Measurements from ENCODE around the gene MPRIP. TPM values are rescaled to one million over a fixed set of nuclear protein-coding genes. Genes with fewer than 3 reads are reported as not detected.
A peak's percentile ranks its signal among the peaks of the same experiment; 100 is the strongest.
"Not testable (repeated sequence)": the region's sequence is repeated elsewhere in the genome, so short reads cannot be mapped to it uniquely, and the experiment has no call there.

Gene MPRIP
- total RNA-seq, 1 donor from 2014 or later: 293 TPM

DNA sequence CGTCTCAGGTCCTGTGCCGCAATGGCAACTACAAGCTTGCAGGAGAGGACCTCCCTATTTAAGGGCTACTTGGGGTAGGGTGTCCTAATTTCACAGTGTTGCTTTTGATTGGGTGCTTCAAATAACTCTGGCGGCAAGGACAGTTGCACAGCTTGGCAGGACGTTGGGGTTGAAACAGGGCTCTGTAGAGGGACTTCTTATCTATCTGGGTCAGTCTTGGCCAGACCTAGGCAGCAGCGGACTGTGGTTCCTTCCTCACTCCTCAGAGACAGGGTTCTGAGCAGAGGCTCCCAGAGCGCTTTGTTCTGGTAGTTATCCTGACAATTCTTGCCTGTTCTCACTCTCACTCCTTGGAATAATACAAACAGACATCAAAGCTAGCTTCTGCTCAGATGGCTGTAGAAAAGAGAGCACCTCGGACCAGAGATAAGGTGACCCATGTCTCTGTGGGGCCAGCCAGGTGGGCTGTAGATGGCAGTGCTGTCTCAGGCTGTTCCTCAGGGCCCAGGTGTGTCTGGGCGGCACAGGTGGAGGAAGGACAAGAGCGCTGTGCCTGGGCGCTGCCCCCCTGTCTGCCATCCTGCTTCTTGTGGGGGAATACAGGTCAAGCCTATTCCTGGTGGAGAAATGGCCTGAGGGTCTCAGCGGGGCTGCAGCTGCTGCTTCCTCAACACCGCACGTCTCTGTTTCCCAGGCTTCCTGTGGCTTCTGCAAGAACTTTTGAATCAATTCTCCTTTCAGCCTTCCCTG lies 102.8 kb downstream of the MPRIP start:
- DNase-seq (ENCODE audit: low spot score): no peak

DNA sequence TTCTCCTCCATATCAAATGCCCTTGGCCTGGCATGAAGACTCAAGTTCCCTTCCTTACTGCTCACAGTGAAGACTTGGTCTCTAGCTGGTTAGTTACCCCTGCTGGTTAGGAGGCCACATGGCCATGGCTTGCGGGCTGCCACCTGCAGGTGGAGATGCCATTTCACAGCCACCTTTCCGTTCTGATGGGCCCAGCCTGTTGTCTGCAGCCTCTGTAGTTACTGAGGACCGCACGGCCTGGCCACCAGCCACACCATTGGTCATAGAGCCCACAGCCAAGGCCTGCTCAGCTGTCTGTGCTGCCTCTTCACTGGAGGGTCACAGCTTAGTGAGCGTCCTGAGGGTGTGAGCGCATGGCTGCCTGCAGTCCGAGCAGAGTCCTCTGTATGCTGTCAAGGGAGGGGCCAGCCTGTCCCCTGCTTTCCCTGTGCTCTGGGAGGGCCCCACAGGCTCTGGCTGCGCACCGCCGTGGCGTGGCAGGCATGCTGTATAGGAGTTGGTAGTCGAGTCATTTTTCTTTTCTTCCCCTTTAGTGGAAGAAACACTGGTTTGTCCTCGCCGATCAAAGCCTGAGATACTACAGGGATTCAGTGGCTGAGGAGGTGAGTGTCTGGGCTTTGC lies 104.6 kb downstream of the MPRIP start:
- DNase-seq (ENCODE audit: low spot score): no peak

DNA sequence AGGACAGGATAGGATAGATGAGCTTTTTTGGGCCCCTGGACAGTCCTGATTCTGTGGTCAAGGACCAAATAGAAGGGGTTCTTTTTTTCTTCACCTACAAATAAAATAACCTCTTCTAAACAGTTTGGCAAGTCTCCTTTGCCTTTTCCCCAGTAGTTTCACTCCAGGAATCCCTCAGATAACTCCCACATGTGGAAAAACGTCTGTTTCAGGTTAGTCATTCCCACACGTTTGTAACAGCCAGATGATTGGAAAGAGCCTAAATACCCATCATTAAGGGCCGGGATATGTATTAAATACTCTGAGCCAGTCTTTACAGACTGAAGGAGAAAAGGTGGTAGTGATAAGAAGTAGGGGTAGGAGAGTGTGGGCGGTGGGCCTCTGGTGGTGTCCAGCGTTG lies 105.6 kb downstream of the MPRIP start:
- DNase-seq (ENCODE audit: low spot score): no peak

DNA sequence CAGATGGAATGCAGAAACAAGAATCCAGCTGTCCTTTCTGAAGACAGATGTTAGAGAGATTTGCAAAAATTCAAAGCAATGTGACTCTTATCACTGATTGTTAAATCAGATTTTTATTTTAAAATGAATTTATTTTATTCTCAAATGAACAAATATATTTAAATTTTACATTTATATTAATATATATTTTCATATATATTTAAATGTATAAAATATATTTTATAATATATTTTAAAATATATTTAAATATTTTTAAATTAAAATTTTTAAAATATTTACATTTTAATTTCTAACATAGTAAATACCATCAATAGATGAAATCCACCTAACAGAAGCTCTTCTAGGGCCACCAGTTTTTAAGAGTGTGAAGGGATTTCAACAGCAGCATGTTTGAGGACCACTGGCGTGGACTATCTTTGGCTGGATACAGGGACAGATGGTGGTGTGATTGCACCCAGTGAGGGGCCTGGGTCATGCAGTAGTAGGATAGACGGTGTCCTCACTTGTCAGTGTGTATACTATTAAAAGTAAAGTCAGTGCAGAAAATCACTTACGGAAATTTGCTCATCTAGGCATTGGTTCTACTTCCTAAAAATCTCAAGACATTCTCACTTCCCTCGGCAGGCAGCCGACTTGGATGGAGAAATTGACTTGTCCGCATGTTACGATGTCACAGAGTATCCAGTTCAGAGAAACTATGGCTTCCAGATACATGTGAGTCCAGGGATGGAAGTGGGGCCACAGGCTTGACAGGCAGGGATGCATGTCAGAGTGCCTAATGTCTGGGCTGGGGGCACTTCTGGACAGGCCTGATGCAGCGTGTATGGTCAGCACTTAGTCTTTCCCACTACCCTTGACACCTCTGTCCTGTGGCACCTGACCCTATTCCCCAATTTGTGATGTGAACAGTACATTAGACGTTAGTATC lies 107.5 kb downstream of the MPRIP start:
- no peak for DNase-seq (ENCODE audit: low spot score)

DNA sequence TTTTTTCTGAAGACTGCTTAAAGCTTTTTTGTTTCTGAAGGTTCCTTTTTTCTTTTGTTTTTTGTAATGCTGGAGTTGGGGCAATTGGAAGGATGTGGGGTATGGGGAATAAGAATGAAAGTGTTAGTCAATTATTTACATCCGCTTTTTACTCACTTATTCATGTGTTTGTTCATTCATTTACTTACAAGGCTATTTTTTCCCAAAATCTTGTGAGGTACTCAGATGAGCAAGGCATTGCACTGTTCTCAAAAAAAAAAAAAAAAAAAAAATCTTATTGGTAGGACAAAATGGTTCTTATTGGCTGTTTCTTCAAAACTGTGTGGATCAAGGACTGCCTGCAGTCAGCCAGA lies 108.2 kb downstream of the MPRIP start:
- no peak for DNase-seq (ENCODE audit: low spot score)

DNA sequence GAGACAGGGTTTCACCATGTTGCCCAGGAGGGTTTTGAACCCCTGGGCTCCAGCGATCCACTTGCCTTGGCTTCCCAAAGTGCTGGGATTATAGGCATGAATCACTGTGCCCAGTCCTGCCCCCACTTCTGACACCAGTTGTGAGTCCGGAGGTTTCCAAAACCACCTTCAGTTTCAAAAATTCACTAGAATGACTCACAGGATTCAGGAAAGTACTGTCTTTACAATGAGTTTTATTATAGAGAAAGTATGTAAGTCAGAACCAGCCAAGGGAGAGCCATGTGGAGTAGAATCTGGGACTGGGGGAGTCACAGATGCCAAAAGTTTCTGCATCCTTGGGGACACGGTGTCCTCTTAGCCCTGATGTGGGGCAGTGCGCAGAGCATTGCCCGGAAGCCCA lies 108.8 kb downstream of the MPRIP start:
- DNase-seq (ENCODE audit: low spot score): no peak

DNA sequence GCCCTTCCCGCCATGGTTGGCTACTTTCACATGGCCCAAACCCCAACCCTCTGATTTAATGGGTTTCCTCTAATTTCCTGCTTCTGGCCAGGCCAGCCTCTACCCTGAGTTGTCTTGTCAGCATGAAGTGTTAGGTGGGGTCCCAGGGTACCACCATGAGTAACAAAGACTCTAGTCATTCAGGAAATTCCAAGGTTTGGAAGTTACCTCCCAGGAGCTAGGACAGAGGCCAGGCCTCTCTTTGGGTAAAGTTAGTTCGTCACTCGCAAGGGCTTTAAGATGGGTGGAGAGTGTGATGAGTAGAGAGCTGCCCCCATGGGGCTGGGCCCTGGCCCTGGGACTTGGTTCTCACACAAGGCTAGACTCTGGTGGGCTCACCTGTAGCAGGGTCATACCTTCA lies 109.3 kb downstream of the MPRIP start:
- no peak for DNase-seq (ENCODE audit: low spot score)

DNA sequence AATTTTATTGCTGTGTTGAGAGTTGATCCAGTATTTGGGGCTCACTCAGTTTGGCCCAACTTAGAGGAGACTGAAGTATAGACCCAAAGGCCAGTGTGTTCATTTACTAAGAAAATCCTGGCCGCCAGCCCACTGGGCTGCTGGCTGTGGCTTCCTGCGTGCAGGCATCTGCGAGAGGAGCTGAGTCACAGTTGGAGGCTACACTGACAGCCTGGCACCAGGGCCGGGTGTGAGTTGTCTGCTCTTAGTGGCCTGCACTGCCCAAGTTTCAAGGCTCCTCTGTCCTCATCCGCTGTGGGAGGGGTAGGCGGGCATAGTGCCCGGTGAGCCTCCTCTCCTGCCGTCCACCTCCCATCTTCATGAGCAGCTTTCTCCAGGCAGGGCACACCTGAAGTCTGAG lies 109.7 kb downstream of the MPRIP start:
- peak; percentile 93 for DNase-seq (ENCODE audit: low spot score)

DNA sequence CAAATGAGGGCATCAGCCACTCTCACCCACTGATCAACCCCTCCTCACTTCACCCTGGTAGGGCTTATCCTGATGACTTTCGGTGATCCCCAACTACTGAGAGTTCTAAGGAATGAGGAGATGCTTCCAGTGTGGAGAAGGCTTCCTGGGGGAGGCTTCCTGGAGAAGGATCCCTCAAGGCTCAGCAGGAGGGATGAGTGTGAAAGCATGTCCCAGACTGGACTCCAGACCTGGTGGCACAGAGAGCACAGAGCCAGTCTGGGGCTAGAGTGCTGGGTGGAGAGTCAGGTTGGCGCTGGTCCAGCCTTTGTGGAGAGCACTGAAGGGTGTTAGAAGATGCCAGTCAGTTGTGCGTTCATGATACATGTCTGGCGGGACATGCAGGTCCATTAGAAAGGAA lies 110.1 kb downstream of the MPRIP start:
- DNase-seq (ENCODE audit: low spot score): no peak

DNA sequence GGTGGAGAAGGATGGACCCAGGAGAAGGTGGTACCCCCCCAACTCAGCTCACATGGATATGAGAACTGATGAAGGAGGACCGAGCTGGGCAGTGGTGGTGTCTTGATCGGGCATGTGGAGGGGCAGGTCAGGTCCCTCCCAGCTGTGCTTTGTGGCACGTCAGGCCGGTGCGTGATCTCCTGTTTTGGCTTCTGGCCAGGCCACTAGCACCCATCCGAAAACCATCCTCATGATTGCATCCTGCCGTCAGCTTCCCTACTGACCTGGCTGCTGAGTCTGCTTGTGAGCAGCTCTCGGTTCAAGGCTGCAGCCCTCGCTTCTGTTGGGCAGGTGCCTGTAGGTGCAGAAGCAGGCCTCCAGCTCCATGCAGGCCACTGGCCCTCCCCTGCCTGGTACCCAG lies 110.8 kb downstream of the MPRIP start:
- DNase-seq (ENCODE audit: low spot score): no peak

DNA sequence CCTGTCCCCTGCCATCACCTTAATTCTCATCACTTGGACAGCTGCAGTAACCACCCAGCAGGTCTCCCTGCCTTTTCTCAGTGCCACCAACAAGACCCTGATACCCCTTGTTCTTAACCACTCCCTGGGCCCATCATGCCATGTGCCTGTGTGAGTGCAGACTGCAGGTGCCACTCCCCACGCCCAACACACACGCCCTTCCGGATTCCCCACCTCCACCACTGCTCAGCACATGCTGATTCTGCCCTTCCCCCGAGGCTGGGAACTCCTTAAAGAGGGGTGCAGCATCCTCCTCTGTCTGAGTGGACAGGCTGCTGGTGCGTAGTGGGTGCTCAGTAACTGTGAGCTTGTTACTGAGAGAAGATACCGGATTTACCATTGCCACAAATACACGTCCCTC lies 111.5 kb downstream of the MPRIP start:
- no peak for DNase-seq (ENCODE audit: low spot score)

DNA sequence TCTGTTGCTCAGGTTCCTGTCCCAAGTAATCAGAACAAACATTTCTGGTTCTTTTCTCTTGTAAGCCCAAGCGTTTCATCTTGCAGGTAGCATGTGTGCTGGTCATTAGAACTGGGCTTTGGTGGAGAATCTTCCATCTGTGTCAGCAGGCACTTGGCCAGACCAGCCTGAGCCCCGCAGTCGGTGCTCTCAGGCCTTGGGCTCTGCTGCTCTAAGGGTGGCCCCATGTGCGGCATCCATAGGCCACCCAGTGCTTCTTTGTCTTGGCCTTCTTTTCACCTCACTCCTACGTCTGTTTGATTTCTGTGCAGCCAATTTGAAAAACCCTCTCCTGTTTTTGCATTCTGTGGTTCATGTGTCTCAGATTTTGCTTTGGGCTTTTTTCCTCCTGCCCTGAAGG lies 112.3 kb downstream of the MPRIP start:
- no peak for DNase-seq (ENCODE audit: low spot score)

DNA sequence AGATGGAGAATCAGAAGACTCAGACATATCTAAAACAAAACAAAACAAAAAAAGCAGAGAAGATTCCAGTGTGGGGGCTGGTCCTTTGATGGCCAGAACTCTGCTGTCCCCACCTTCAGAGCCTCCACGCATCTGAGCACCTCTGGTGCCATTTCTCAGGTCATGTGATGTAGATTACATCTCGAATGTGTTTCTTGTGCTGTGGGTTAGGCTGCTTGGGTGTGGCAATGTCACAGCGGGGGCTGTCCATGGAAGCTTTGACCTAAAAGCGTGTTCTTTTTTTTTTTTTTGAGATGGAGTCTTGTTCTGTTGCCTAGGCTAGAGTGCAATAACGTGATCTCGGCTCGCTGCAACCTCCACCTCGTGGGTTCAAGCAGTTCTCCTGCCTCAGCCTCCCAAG lies 112.7 kb downstream of the MPRIP start:
- no peak for DNase-seq (ENCODE audit: low spot score)

DNA sequence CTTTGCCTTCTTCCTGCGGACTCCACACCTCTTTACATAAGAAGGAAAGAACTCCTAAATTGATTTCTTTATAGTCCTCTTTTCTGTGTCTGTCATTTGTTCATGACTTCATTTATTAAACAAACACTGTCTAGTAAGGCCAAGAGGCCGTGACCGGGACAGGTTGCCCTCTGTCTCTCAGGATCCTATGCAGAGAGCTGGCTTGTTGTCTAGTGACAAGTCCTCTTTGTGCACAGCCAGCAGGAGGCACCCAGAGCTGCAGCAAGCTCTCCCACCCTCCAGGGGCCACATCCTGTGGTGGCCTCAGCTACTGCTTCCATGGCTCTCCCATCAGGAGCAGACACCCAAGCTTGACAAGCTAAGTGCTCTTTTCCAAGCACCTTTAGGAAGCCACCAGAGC lies 113.3 kb downstream of the MPRIP start:
- DNase-seq (ENCODE audit: low spot score): no peak

DNA sequence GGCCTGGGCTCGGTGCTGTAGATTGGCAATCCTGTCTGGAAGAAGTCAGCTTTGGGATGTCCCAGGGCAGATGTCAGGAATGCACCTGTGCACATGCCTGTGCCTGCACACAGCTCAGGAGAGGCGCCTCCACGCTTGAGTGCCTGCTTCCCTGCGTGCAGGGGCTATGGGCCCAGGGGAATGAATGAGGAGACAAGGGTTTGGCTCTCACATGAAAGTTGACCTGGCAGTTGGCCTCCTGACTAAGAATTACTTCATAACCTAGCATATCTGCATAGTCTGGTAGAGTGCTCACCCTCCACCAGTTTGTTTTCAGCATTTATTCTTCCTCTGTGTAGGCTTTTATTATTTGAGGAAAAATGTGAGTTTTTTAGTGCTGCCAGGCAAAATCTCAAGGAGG lies 113.8 kb downstream of the MPRIP start:
- no peak for DNase-seq (ENCODE audit: low spot score)

DNA sequence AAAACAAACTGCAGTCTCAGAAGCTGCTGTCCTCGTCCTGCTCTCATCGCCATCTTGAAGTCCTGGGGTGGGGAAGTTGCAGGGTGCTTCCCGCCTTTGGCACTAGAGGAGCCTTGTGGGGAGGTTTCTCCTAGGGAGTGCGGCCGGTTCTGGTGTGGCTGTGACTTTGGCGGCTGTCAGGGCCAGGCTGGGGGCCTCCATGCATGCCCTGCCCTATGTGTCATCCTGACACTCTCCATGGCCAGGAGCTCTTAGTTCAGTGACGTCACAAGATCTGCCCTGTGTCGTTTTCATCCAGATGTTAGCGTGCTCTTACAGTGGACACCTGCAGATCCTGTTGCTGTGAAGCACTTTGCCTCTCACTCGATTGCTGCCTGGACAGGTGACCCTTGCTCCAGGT lies 114.3 kb downstream of the MPRIP start:
- no peak for DNase-seq (ENCODE audit: low spot score)

DNA sequence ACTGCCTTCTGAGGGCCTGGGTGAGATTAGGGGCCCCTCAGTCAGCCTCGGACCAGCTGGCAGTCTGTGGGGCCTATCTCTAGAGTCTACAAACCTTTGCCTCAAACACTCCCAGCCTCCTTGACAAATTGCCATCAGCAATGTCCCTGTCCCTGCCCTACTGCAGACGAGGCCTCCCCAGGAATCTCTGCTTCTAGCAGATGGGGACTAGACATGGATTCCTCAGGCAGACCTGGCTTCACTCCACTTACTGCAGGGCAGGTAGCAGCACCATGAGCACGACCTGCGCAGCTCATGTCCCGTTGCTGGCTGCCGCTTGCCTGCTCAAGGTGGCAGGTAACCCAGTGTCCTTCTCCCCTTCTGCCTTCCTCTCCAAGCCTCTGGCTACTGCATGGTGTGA lies 114.8 kb downstream of the MPRIP start:
- DNase-seq (ENCODE audit: low spot score): no peak

DNA sequence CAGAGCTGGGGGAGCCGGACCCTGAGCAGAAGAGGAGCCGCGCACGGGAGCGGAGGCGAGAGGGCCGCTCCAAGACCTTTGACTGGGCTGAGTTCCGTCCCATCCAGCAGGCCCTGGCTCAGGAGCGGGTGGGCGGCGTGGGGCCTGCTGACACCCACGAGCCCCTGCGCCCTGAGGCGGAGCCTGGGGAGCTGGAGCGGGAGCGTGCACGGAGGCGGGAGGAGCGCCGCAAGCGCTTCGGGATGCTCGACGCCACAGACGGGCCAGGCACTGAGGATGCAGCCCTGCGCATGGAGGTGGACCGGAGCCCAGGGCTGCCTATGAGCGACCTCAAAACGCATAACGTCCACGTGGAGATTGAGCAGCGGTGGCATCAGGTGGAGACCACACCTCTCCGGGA lies 116.2 kb downstream of the MPRIP start:
- DNase-seq (ENCODE audit: low spot score): not testable (repeated sequence)

DNA sequence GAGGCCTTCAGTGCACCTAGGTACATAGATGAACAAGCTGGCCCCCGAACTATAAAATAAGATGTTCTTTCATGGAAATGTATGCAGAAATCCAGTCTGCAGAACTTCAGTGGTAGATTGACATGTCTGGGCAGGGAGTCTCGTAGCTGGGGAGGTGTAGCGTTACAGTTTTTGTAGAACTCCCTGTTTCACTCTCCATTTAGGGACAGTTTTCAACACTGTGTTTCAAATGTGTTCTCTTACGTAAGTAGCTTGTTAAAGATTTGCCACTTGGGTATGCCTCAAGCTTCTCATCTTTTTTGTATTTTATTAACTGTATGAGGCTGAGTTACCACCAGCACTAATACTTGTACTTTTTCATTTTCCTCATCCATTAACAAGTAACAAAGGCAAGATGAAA lies 117.3 kb downstream of the MPRIP start:
- no peak for DNase-seq (ENCODE audit: low spot score)

DNA sequence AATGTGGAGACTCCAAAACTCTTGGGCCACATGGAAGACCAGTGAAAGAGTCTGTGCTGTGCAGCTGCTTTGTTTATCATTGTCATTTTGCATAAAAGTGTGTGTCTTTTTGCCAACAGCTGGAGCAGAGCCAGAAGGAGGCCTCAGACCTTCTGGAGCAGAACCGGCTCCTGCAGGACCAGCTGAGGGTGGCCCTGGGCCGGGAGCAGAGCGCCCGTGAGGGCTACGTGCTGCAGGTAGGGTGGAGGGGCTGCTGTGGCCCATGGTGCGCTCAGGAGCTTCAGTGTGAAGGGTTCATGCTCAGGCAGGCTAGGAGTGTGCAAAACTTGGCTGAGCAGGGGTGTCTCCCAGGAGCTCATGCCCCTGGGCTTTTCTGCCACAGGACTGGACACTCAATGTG lies 118.9 kb downstream of the MPRIP start:
- no peak for DNase-seq (ENCODE audit: low spot score)

DNA sequence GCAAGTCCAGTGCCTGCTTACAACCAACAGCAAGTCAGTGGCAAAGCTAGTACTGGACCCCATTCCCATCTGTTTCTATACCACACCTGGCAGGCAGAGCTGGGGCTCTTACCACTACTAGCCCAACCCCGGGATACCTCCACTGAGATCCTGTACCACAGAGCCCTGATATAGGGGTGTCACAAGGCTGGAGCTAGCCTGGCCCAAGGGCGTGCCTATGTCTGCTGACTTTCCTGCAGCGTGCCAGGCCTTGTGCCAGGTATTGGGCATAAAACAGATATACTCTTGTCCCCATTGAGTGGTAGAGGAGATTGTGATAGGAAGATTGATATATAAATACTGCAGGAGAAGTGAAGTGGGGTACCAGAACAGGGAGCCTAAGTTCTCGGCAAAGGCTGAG lies 119.5 kb downstream of the MPRIP start:
- DNase-seq (ENCODE audit: low spot score): no peak

DNA sequence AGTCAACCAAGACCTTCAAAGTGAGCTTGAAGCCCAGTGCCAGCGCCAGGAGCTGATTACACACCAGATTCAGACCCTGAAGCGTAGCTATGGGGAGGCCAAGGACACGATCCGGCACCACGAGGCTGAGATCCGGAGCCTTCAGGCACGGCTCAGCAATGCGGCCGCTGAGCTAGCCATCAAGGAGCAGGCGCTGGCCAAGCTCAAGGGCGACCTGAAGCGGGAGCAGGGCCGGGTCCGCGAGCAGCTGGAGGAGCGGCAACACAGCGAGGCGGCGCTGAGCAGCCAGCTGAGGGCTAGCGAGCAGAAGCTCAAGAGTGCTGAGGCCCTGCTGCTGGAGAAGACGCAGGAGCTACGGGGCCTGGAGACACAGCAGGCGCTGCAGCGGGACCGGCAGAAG lies 121.9 kb downstream of the MPRIP start:
- no peak for DNase-seq (ENCODE audit: low spot score)

Data from mesenteric fat pad (tissue), 1 donor.